Measurements from ENCODE around the gene BCL2A1.
"Not testable (repeated sequence)": the region's sequence is repeated elsewhere in the genome, so short reads cannot be mapped to it uniquely, and the experiment has no call there.

DNA sequence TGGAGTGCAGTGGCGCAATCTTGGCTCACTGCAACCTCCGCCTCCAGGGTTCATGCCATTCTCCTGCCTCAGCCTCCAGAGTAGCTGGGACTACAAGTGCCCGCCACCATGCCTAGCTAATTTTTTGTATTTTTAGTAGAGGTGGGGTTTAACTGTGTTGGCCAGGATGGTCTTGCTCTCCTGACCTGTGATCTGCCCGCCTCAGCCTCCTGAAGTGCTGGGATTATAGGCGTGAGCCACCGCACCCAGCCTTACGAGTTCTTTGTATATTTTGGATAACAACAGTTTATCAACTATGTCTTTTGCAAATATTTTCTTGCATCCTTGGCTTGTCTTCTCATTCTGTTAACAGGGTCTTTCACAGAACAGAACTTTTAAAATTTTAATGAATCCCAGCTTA, 43.2 kb upstream of the BCL2A1 start:
- TF ChIP-seq, protein P1, sequence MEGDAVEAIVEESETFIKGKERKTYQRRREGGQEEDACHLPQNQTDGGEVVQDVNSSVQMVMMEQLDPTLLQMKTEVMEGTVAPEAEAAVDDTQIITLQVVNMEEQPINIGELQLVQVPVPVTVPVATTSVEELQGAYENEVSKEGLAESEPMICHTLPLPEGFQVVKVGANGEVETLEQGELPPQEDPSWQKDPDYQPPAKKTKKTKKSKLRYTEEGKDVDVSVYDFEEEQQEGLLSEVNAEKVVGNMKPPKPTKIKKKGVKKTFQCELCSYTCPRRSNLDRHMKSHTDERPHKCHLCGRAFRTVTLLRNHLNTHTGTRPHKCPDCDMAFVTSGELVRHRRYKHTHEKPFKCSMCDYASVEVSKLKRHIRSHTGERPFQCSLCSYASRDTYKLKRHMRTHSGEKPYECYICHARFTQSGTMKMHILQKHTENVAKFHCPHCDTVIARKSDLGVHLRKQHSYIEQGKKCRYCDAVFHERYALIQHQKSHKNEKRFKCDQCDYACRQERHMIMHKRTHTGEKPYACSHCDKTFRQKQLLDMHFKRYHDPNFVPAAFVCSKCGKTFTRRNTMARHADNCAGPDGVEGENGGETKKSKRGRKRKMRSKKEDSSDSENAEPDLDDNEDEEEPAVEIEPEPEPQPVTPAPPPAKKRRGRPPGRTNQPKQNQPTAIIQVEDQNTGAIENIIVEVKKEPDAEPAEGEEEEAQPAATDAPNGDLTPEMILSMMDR (conservative IDR thresholded peaks at IDR 0.05; ENCODE audit: low read depth, low read length): not testable (repeated sequence)
- not testable (repeated sequence) for TF ChIP-seq CEBPB (IDR thresholded peaks at IDR 0.05; ENCODE audit: low read depth, low read length); RFX5 (IDR thresholded peaks at IDR 0.05; ENCODE audit: low read depth, low read length); POLR2A (IDR thresholded peaks at IDR 0.05; ENCODE audit: low read depth, low read length); USF2 (IDR thresholded peaks at IDR 0.05; ENCODE audit: low read depth, low read length); MXI1 (IDR thresholded peaks at IDR 0.05; ENCODE audit: borderline replicate concordance, low read depth, low read length); RCOR1 (IDR thresholded peaks at IDR 0.05; ENCODE audit: insufficient replicate concordance, low read length); MAFK (IDR thresholded peaks at IDR 0.05; ENCODE audit: low read depth, low read length)

Data from IMR-90 (cell line).